NCI-H2029 (cell line): Measurements from ENCODE around the gene SSTR4.

Experiments used
- DNase-seq: peaks from one replicate; lab custom pipeline; 2025; lab: John Stamatoyannopoulos, UW

SSTR4 gene

GRCh38 chr20:23086931-23087411 is 51.9 kb downstream of the SSTR4 start:
- no peak for DNase-seq

GRCh38 chr20:23087587-23088251 is 52.6 kb downstream of the SSTR4 start:
- DNase-seq = no peak
